IgD-negative memory B cell (primary cell): ENCODE results near the gene IDS. TPM values are rescaled to one million over a fixed set of nuclear protein-coding genes. Genes with fewer than 3 reads are reported as not detected.
"Not testable (repeated sequence)": the region's sequence is repeated elsewhere in the genome, so short reads cannot be mapped to it uniquely, and the experiment has no call there.

ENCODE experiments used
- H3K27ac Mint-ChIP-seq, 3 donors: one replicate each; pipeline ENCODE4 v1.8.0; 2020 to 2022; ENCODE audit warnings: mild to moderate bottlenecking in 3 of 3, mixed read lengths in 3 of 3, moderate library complexity in 1 of 3
- H3K27me3 Mint-ChIP-seq: one replicate; pipeline ENCODE4 v1.8.0; 2021; ENCODE audit warnings: mixed read lengths
- H3K36me3 Mint-ChIP-seq: one replicate; pipeline ENCODE4 v1.8.0; 2020; ENCODE audit warnings: mild to moderate bottlenecking, mixed read lengths
- H3K4me1 Mint-ChIP-seq, 3 donors: one replicate each; pipeline ENCODE4 v1.8.0; 2020 to 2022; ENCODE audit warnings: mixed read lengths in 3 of 3, mild to moderate bottlenecking in 1 of 3
- H3K4me3 Mint-ChIP-seq, 4 donors: one replicate each; pipeline ENCODE4 v1.8.0; 2020 to 2022; ENCODE audit warnings: mild to moderate bottlenecking in 4 of 4, mixed read lengths in 4 of 4, moderate library complexity in 3 of 4
- H3K9me3 Mint-ChIP-seq, 3 donors: one replicate each; pipeline ENCODE4 v1.8.0; 2020 to 2021; ENCODE audit warnings: mixed read lengths in 3 of 3, mild to moderate bottlenecking in 1 of 3
- polyA plus RNA-seq: library from polyadenylated mRNA; unstranded; fragments of 300-500 nt; fragmentation: Illumina TruSeq; gene quantifications from one replicate; pipeline ENCODE4 v1.2.3, GENCODE V29; 2021

IDS gene
- polyA plus RNA-seq, 1 donor from 2014 or later = 114 TPM

DNA sequence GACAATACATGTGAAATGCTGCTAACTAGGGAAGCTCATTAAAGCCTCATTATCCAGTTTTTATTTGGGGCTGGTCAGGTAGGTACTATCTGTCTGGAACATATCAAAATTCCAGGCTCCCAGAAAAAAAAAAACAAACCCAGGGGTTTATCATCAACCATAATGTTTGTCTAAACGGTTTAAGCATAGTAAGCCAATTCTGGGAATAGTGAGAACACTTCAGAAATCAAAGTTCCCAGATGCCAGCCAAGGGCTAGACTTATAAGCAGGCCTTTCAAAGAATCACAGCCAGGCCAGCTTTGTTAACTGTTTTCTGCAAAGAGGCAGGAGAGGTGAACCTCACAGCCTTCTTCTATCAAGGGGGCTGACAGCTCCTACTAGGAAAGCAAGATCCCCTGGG lies 8.1 kb downstream of the IDS start:
- Mint-ChIP-seq H3K4me3 (no peak overlapping the region), H3K27ac (peak overlapping the region in 2 of 3 donors; percentile 51 to 60), H3K4me1 (peaks cover 0 to 13% (median 9%) of the 10 kb centered on the region in 3 donors), H3K9me3 (no peaks in the 10 kb centered on the region), H3K36me3 (peaks cover 2% of the 10 kb centered on the region), H3K27me3 (no peaks in the 10 kb centered on the region)

GRCh38 chrX:149495573-149496071 lies 9.5 kb downstream of the IDS start:
- Mint-ChIP-seq H3K27ac (peak overlapping the region in 1 of 3 donors; percentile 32), H3K4me1 (peaks cover 0 to 7% (median 6%) of the 10 kb centered on the region in 3 donors), H3K9me3 (peaks cover 0 to 1% (median 0%) of the 10 kb centered on the region in 3 donors), H3K36me3 (peaks cover 4% of the 10 kb centered on the region), H3K27me3 (no peaks in the 10 kb centered on the region), H3K4me3 (no peak overlapping the region)

DNA sequence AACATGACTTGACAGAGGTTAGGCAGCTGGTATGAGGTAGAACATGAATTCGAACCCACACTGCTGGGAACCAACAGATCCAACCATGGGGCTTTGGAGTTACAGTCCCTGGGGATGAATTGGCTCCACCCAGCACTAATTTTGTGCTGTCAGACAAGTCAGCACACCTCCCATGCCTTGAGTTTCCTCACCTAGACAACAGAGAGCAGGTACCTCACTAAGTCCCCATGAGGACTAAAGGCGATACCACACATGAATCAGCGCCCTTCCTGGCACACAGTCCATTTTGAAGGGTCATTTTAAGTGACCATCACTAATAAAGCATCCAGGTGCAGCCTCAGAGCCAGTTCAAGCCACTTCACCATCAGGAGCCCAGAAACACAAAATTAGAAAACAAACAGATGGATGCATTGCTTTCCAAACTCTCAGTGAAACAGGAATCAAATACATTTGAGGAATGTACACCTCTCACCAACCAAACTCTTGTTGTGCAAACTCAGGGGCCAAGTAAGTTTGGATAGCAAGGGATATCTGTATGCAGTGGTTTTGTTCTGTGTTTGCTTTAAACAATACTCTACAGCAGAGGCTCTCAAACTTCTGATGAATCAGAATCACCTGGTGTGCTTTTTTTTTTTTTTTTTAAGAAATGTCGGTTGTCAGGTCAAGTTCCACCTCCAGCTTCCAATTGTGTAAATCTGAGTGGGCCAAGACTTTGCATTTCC lies 10.1 kb downstream of the IDS start:
- Mint-ChIP-seq H3K27me3 (no peaks in the 10 kb centered on the region), H3K36me3 (peaks cover 4% of the 10 kb centered on the region), H3K4me3 (peak overlapping the region in 1 of 4 donors; percentile 42), H3K9me3 (peaks cover 0 to 1% (median 0%) of the 10 kb centered on the region in 3 donors), H3K4me1 (peaks cover 0 to 7% (median 4%) of the 10 kb centered on the region in 3 donors), H3K27ac (peak overlapping the region in 1 of 3 donors; percentile 32)

DNA sequence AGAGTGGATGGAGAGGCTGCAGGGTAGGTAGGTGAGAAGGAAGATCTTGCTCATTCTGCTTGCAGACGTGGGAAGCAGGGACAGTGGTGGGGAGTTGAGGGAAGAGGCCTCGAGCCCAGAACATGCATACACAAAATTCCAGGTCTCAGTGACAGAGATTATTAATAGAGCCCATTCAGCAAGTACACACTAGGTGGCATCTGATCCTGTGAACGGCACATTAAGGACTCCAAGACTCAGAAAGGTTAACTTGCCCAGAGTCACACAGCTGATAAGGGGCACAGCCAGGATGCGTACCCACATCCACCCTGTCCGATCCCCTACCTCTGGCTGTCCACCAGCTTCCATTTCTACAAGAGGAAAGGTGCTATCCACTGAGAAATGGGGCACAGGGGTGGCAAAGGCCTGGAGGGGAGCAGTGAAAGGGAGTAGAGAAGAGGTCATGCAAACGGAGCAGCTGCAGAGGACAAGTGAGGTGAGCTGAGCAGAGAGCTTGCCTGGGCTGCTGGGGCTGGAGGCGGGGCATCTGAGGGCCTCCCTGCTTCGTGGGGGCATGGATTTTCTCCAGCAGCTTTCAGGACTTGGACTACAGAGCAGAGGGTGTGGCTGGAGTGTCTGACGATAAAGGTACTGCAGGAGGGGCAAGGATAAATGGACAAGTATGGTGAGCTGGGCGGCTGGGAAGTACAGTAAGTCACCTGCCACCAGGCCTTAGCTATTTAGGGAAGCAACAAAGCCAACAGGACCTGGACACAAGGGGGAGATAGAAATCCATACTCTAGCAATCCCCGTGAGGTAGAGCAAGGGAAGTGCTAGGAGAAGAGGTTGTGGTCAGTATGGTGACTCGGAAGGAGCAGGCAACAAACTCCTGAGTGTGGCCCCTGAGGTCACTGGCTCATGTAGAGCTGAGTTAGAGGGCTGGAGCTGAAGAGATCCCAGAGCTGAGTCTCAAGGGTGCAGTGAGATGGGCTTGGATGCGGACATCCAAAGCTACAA lies 11.2 kb downstream of the IDS start:
- H3K4me3 Mint-ChIP-seq = no peak overlapping the region
- H3K4me1 Mint-ChIP-seq = peaks cover 0 to 3% (median 0%) of the 10 kb centered on the region in 3 donors
- H3K9me3 Mint-ChIP-seq = peaks cover 0 to 1% (median 0%) of the 10 kb centered on the region in 3 donors
- H3K36me3 Mint-ChIP-seq = peaks cover 4% of the 10 kb centered on the region
- H3K27ac Mint-ChIP-seq = no peak overlapping the region
- H3K27me3 Mint-ChIP-seq = no peaks in the 10 kb centered on the region

DNA sequence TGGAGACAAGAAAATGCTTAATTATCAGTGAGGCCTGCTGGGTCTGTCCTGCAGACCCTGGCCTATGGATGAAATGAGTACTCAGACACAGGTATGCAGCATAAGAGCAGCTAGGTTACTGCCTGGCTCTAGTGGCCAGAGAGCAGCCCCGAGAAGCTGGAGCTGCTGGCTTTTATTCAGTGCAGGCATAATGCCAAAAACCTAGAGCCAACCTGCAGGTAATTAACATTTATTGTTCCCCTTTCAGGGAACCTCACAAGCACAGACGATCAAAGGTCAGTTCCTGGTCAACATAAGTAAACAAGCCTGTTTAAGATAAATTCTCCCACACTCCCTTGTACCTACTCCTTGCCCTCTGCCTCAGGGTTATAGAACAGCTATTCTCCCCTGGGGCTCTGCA lies 13.3 kb downstream of the IDS start:
- H3K9me3 Mint-ChIP-seq = peaks cover 0 to 1% (median 0%) of the 10 kb centered on the region in 3 donors
- H3K27ac Mint-ChIP-seq = no peak overlapping the region
- no peaks in the 10 kb centered on the region for H3K27me3 Mint-ChIP-seq
- no peak overlapping the region for H3K4me3 Mint-ChIP-seq
- peaks cover 4% of the 10 kb centered on the region for H3K36me3 Mint-ChIP-seq
- H3K4me1 Mint-ChIP-seq = peaks cover 0 to 3% (median 0%) of the 10 kb centered on the region in 3 donors

DNA sequence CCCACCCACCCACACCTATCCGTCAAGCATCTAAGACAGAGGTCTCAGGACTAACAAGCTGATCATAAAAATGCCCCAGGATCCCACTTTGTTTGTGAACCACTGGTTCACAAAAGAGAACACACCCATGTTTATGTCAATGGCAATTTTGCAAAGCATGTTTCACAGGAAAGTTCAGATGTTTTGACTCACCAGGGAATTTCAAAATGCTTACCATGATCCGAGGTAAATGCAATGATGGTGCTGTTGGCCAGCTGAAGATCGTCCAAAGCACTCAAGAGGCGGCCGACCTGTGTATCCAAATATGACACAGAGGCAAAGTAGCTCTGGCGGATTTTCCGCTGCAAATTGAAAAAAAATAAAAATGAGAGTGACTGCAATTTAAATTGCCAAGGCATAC lies 15.0 kb downstream of the IDS start:
- Mint-ChIP-seq H3K27me3 (no peaks in the 10 kb centered on the region), H3K9me3 (peaks cover 0 to 1% (median 0%) of the 10 kb centered on the region in 3 donors), H3K36me3 (peaks cover 4% of the 10 kb centered on the region), H3K27ac (peak overlapping the region in 2 of 3 donors; percentile 8 to 31), H3K4me3 (no peak overlapping the region), H3K4me1 (peaks cover 0 to 1% (median 0%) of the 10 kb centered on the region in 3 donors)

GRCh38 chrX:149488411-149489052 lies 16.6 kb downstream of the IDS start:
- not testable (repeated sequence) for H3K27me3 Mint-ChIP-seq, H3K27ac Mint-ChIP-seq, H3K4me3 Mint-ChIP-seq, H3K4me1 Mint-ChIP-seq, H3K36me3 Mint-ChIP-seq, H3K9me3 Mint-ChIP-seq

GRCh38 chrX:149488008-149488407 lies 17.1 kb downstream of the IDS start:
- not testable (repeated sequence) for H3K4me3 Mint-ChIP-seq, H3K9me3 Mint-ChIP-seq, H3K36me3 Mint-ChIP-seq, H3K27me3 Mint-ChIP-seq, H3K4me1 Mint-ChIP-seq, H3K27ac Mint-ChIP-seq

DNA sequence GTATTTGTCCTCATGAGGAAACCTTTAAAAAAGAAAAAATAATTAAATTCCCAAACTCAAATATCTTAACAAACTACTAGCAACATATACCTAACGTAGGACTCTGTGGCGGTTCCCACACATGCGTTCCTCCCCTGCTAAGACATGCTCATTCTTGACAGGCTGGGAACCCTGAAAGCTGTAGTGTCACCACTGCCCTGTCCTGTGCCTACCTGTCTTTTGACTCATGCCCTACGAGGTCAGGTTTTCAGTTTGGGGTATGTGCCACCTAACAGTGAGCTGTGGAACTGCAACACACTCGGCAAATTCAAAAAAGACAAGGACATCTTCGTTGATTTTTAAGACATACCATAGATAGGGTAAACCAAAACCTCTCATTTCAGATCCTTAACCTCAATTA lies 17.8 kb downstream of the IDS start:
- H3K4me1 Mint-ChIP-seq = peaks cover 0 to 1% (median 0%) of the 10 kb centered on the region in 3 donors
- peak overlapping the region in 1 of 4 donors; percentile 73 for H3K4me3 Mint-ChIP-seq
- no peaks in the 10 kb centered on the region for H3K27me3 Mint-ChIP-seq
- peaks cover 3% of the 10 kb centered on the region for H3K36me3 Mint-ChIP-seq
- peaks cover 0 to 1% (median 0%) of the 10 kb centered on the region in 3 donors for H3K9me3 Mint-ChIP-seq
- peak overlapping the region in 1 of 3 donors; percentile 82 for H3K27ac Mint-ChIP-seq

DNA sequence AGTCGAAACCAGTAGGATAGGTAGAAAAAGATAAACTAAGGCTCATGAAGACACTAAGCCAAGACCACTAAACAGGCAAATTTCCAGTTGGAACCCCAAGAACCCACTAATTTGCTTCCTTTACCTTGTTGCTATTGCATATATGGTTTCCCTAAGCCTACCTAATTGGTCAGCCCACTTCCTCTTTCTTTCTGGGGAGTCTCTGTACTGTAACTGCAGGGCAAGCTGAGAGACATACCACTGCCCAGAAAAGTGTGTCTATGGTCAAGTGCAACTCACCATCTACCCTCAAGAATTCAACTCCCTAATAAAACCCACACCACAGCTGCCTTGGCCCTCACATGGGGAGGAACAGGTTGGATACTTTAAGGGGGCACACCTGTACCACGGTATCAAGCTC lies 28.6 kb downstream of the IDS start:
- Mint-ChIP-seq H3K4me3 (peak overlapping the region in 1 of 4 donors; percentile 63), H3K9me3 (no peaks in the 10 kb centered on the region), H3K27me3 (peaks cover 4% of the 10 kb centered on the region), H3K36me3 (no peaks in the 10 kb centered on the region), H3K4me1 (peaks cover 0 to 3% (median 0%) of the 10 kb centered on the region in 3 donors), H3K27ac (peak overlapping the region in 1 of 3 donors; percentile 44)

- peaks cover 0 to 3% (median 1%) of the 10 kb centered on the region in 3 donors for H3K4me1 Mint-ChIP-seq
- no peaks in the 10 kb centered on the region for H3K9me3 Mint-ChIP-seq
- no peak overlapping the region for H3K4me3 Mint-ChIP-seq
- no peak overlapping the region for H3K27ac Mint-ChIP-seq
- no peaks in the 10 kb centered on the region for H3K36me3 Mint-ChIP-seq
- H3K27me3 Mint-ChIP-seq = peaks cover 4% of the 10 kb centered on the region
Observed at GRCh38 chrX:149473966-149474365, 31.1 kb downstream of the IDS start.

GRCh38 chrX:149473092-149473491 lies 32.0 kb downstream of the IDS start:
- Mint-ChIP-seq H3K9me3 (no peaks in the 10 kb centered on the region), H3K27ac (no peak overlapping the region), H3K36me3 (no peaks in the 10 kb centered on the region), H3K27me3 (peaks cover 3% of the 10 kb centered on the region), H3K4me1 (peaks cover 0 to 3% (median 1%) of the 10 kb centered on the region in 3 donors), H3K4me3 (no peak overlapping the region)

GRCh38 chrX:149472625-149473024 lies 32.5 kb downstream of the IDS start:
- Mint-ChIP-seq H3K4me1 (peaks cover 0 to 3% (median 0%) of the 10 kb centered on the region in 3 donors), H3K4me3 (no peak overlapping the region), H3K9me3 (no peaks in the 10 kb centered on the region), H3K36me3 (no peaks in the 10 kb centered on the region), H3K27ac (no peak overlapping the region), H3K27me3 (peaks cover 2% of the 10 kb centered on the region)

- Mint-ChIP-seq H3K27me3 (peaks cover 2% of the 10 kb centered on the region), H3K36me3 (no peaks in the 10 kb centered on the region), H3K27ac (no peak overlapping the region), H3K4me3 (no peak overlapping the region), H3K4me1 (peaks cover 0 to 3% (median 0%) of the 10 kb centered on the region in 3 donors), H3K9me3 (no peaks in the 10 kb centered on the region)
Observed at GRCh38 chrX:149471397-149471796, 33.7 kb downstream of the IDS start.
